Liver (tissue), 9 donors: ENCODE measurements around the gene NAT8. TPM values are rescaled to one million over a fixed set of nuclear protein-coding genes. Genes with fewer than 3 reads are reported as not detected.
"Not testable (repeated sequence)": the region's sequence is repeated elsewhere in the genome, so short reads cannot be mapped to it uniquely, and the experiment has no call there.

Experiments
- DNase-seq: peaks from one replicate; pipeline ENCODE4 v3.0.0-alpha.2; 2017; ENCODE audit warnings: low spot score
- H3K27ac ChIP-seq, 2 donors: one replicate each; pipeline ENCODE4 v1.7.0; 2013; ENCODE audit warnings: inconsistent platforms in 2 of 2, low read length in 2 of 2, control low read depth in 1 of 2, low read depth in 1 of 2, mild to moderate bottlenecking in 1 of 2
- H3K27me3 ChIP-seq, 4 donors: one replicate each; pipeline versions ENCODE4 v1.6.1 to v1.7.0; 2013; ENCODE audit warnings: low read length in 3 of 4, inconsistent platforms in 1 of 4, mild to moderate bottlenecking in 1 of 4, moderate library complexity in 1 of 4; ENCODE audit not compliant: control insufficient read depth in 4 of 4, insufficient read depth in 4 of 4
- H3K36me3 ChIP-seq, 4 donors: one replicate each; pipeline versions ENCODE4 v1.6.1 to v1.7.0; 2013; ENCODE audit warnings: low read length in 3 of 4, mild to moderate bottlenecking in 3 of 4, low read depth in 1 of 4, moderate library complexity in 1 of 4; ENCODE audit not compliant: control insufficient read depth in 4 of 4, insufficient read depth in 3 of 4
- H3K4me1 ChIP-seq, 4 donors: one replicate each; pipeline versions ENCODE4 v1.6.1 to v1.7.0; 2013; ENCODE audit warnings: low read length in 3 of 4, mild to moderate bottlenecking in 3 of 4, moderate library complexity in 1 of 4; ENCODE audit not compliant: control insufficient read depth in 4 of 4, insufficient read depth in 4 of 4
- H3K4me3 ChIP-seq, 3 donors: one replicate each; pipeline versions ENCODE4 v1.6.1 to v1.7.0; 2013; ENCODE audit warnings: low read length in 3 of 3, control low read depth in 1 of 3, low read depth in 1 of 3, mild to moderate bottlenecking in 1 of 3
- H3K9ac ChIP-seq, 2 donors: one replicate each; pipeline ENCODE4 v1.7.0; 2013; ENCODE audit warnings: low read length in 2 of 2, mild to moderate bottlenecking in 2 of 2, moderate library complexity in 2 of 2, control low read depth in 1 of 2, low read depth in 1 of 2
- H3K9me3 ChIP-seq, 4 donors: one replicate each; pipeline versions ENCODE4 v1.6.1 to v1.7.0; 2013; ENCODE audit warnings: low read length in 3 of 4; ENCODE audit not compliant: control insufficient read depth in 4 of 4
- CTCF ChIP-seq: fragments of 150-350 bp; IDR thresholded peaks from 2 replicates; pipeline ENCODE4 v1.5.1; 2017; ENCODE audit warnings: improper control_type of control experiment, low read depth, low read length; ENCODE audit not compliant: missing input control
- EGR1 ChIP-seq, 2 donors: IDR thresholded peaks; 2 replicates each; pipeline ENCODE4 v1.6.1; 2016 to 2018; ENCODE audit warnings: antibody characterized with exemption in 2 of 2, low read depth in 2 of 2
- FOXA1 ChIP-seq: IDR thresholded peaks from 2 replicates; pipeline ENCODE4 v1.6.1; 2016; ENCODE audit warnings: antibody characterized with exemption
- FOXA2 ChIP-seq: IDR thresholded peaks from 2 replicates; pipeline ENCODE4 v1.6.1; 2016; ENCODE audit warnings: antibody characterized with exemption
- GABPA ChIP-seq, 2 donors: IDR thresholded peaks in 1 of 2; conservative IDR thresholded peaks in 1 of 2; 2 replicates each; pipeline ENCODE4 v1.6.1; 2016; ENCODE audit warnings: antibody characterized with exemption in 2 of 2, mild to moderate bottlenecking in 1 of 2, moderate library complexity in 1 of 2
- HNF4A ChIP-seq, 2 donors: conservative IDR thresholded peaks; 2 replicates each; pipeline ENCODE4 v1.6.1; 2016; ENCODE audit warnings: antibody characterized with exemption in 2 of 2, mild to moderate bottlenecking in 2 of 2
- HNF4G ChIP-seq: IDR thresholded peaks from 2 replicates; pipeline ENCODE4 v1.6.1; 2016; ENCODE audit warnings: antibody characterized with exemption
- MAX ChIP-seq: IDR thresholded peaks from 2 replicates; pipeline ENCODE4 v1.6.1; 2016; ENCODE audit warnings: antibody characterized with exemption
- NR2F2 ChIP-seq: IDR thresholded peaks from 2 replicates; pipeline ENCODE4 v1.6.1; 2016; ENCODE audit warnings: antibody characterized with exemption
- RAD21 ChIP-seq, 2 donors: IDR thresholded peaks; 2 replicates each; pipeline ENCODE4 v1.6.1; 2016; ENCODE audit warnings: antibody characterized with exemption in 2 of 2, mild to moderate bottlenecking in 2 of 2
- REST ChIP-seq: IDR thresholded peaks from 2 replicates; pipeline ENCODE4 v1.6.1; 2016; ENCODE audit warnings: antibody characterized with exemption, mild to moderate bottlenecking
- RXRA ChIP-seq, 2 donors: IDR thresholded peaks; 2 replicates each; pipeline ENCODE4 v1.6.1; 2017 to 2018; ENCODE audit warnings: antibody characterized with exemption in 2 of 2, mild to moderate bottlenecking in 1 of 2
- SP1 ChIP-seq: IDR thresholded peaks from 2 replicates; pipeline ENCODE4 v1.6.1; 2018; ENCODE audit warnings: antibody characterized with exemption, mild to moderate bottlenecking
- YY1 ChIP-seq: IDR thresholded peaks from 2 replicates; pipeline ENCODE4 v1.6.1; 2016; ENCODE audit warnings: antibody characterized with exemption, mild to moderate bottlenecking
- WGBS: extraction: QIAGEN DNeasy Blood & Tissue Kit; methylation state at CpG from one replicate; pipeline ENCODE4 v1.1.7; 2013; 5-methylcytosine and 5-hydroxymethylcytosine counted together
- polyA plus RNA-seq, 2 donors: library from polyadenylated mRNA; stranded (reverse) in 1 of 2; unstranded in 1 of 2; fragments of 200-250 nt in 1 of 2; fragments of >200 nt in 1 of 2; fragmentation: Nextera tagmentation in 1 of 2; extraction: Ambion mirVana in 1 of 2; gene quantifications; one replicate each; pipeline versions ENCODE4 v1.2.1 to v1.2.3, GENCODE V29; 2013 to 2015
- total RNA-seq, 2 donors: library from RNA; depleted of rRNA; stranded (reverse); fragments of >200 nt; gene quantifications; one replicate each; pipeline ENCODE4 v1.2.3, GENCODE V29; 2014
- TF ChIP-seq, protein P1 (sequence below): IDR thresholded peaks from 2 replicates; pipeline ENCODE4 v1.6.1; 2016; ENCODE audit warnings: antibody characterized with exemption
- TF ChIP-seq, protein P2 (sequence below): IDR thresholded peaks from 2 replicates; pipeline ENCODE4 v1.6.1; 2016; ENCODE audit warnings: antibody characterized with exemption
- donor health status: healthy.
- donor health status: healthy.
- donor health status: healthy.
- donor health status: healthy.
- donor health status: healthy.

Gene NAT8
- total and polyA plus RNA-seq, 4 donors = 8.3 to 67.5 (median 19.2) TPM

GRCh38 chr2:73690372-73691088, 48.3 kb upstream of the NAT8 start:
- not testable (repeated sequence) for H3K36me3 ChIP-seq, H3K9ac ChIP-seq, H3K9me3 ChIP-seq, DNase-seq, H3K4me3 ChIP-seq, H3K27ac ChIP-seq, H3K27me3 ChIP-seq
- H3K4me1 ChIP-seq = peaks cover 2 to 12% (median 6%) of the 10 kb centered on the region in 4 donors
- WGBS = 19% methylated on average over 2 of the region's 4 CpGs
- TF ChIP-seq CTCF (peak; percentile 47), RAD21 (IDR thresholded peaks at IDR 0.05) (peak; percentile 51 to 73)

DNA sequence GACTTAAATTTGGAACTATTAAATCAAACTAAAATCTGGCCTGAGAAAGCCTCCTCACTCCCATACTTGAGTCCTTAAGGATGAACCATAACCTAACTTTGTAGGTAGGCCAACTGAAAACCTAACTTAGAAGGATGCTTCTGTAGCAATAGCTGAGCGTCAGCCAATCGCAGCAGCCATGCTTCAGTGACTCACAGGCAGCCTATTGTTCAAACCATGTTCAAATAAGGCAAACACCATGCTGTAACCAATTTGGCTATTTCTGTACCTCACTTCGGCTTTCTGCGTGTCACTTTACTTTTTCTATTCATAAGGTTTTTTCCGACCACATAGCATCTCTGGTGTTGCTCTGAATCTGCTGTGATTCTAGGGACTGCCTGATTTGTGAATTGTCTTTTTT, 46.3 kb upstream of the NAT8 start:
- WGBS = 98% methylated on average over 5 of the region's 5 CpGs
- peaks cover 2 to 13% (median 7%) of the 10 kb centered on the region in 4 donors for H3K4me1 ChIP-seq
- H3K36me3 ChIP-seq, H3K27me3 ChIP-seq, H3K9me3 ChIP-seq, H3K27ac ChIP-seq, DNase-seq, H3K9ac ChIP-seq, H3K4me3 ChIP-seq: not testable (repeated sequence)

GRCh38 chr2:73685764-73686438, 43.7 kb upstream of the NAT8 start:
- H3K9me3 ChIP-seq = no peaks in the 10 kb centered on the region
- no peaks in the 10 kb centered on the region for H3K27me3 ChIP-seq
- peak overlapping the region; percentile 21 to 54 for H3K27ac ChIP-seq
- DNase-seq = no peak
- H3K36me3 ChIP-seq = no peaks in the 10 kb centered on the region
- 38% methylated on average over 4 of the region's 4 CpGs for WGBS
- H3K4me1 ChIP-seq = peaks cover 2 to 13% (median 7%) of the 10 kb centered on the region in 4 donors
- H3K4me3 ChIP-seq = no peak overlapping the region
- no peak overlapping the region for H3K9ac ChIP-seq
- TF ChIP-seq, protein P1, sequence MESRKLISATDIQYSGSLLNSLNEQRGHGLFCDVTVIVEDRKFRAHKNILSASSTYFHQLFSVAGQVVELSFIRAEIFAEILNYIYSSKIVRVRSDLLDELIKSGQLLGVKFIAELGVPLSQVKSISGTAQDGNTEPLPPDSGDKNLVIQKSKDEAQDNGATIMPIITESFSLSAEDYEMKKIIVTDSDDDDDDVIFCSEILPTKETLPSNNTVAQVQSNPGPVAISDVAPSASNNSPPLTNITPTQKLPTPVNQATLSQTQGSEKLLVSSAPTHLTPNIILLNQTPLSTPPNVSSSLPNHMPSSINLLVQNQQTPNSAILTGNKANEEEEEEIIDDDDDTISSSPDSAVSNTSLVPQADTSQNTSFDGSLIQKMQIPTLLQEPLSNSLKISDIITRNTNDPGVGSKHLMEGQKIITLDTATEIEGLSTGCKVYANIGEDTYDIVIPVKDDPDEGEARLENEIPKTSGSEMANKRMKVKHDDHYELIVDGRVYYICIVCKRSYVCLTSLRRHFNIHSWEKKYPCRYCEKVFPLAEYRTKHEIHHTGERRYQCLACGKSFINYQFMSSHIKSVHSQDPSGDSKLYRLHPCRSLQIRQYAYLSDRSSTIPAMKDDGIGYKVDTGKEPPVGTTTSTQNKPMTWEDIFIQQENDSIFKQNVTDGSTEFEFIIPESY = no peak
- peak; percentile 87 for TF ChIP-seq FOXA2
- peak; percentile 33 for TF ChIP-seq MAX
- TF ChIP-seq RXRA (IDR thresholded peaks at IDR 0.05) = peak; percentile 79 to 89
- TF ChIP-seq YY1 = peak; percentile 27
- TF ChIP-seq EGR1 (IDR thresholded peaks at IDR 0.05; ENCODE audit: low read depth in 2 of 2) = no peak
- TF ChIP-seq SP1 = peak; percentile 97
- TF ChIP-seq CTCF = no peak
- peak; percentile 93 to 97 for TF ChIP-seq HNF4A (conservative IDR thresholded peaks at IDR 0.05)
- TF ChIP-seq FOXA1 = peak; percentile 83
- TF ChIP-seq, protein P2, sequence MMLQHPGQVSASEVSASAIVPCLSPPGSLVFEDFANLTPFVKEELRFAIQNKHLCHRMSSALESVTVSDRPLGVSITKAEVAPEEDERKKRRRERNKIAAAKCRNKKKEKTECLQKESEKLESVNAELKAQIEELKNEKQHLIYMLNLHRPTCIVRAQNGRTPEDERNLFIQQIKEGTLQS = no peak
- peak in 1 of 2 donors; percentile 75 for TF ChIP-seq GABPA (IDR thresholded peaks at IDR 0.05 in 1 of 2, conservative IDR thresholded peaks at IDR 0.05 in 1 of 2)
- peak; percentile 11 for TF ChIP-seq NR2F2
- TF ChIP-seq RAD21 (IDR thresholded peaks at IDR 0.05) = peak; percentile 28 to 53
- TF ChIP-seq HNF4G = peak; percentile 96
- TF ChIP-seq REST = peak; percentile 58
